ENCODE measurements around the gene DCC.
A peak's percentile ranks its signal among the peaks of the same experiment; 100 is the strongest.

The DCC gene

GRCh38 chr18:52427521-52428175 is 87.7 kb downstream of the DCC start:
- no peak for DNase-seq (ENCODE audit: low spot score)

GRCh38 chr18:52431683-52432082 is 91.7 kb downstream of the DCC start:
- no peak for DNase-seq (ENCODE audit: low spot score)

- no peak for DNase-seq (ENCODE audit: low spot score)
Observed at GRCh38 chr18:52433797-52434196, 93.8 kb downstream of the DCC start.

- DNase-seq (ENCODE audit: low spot score), result no peak
Observed at GRCh38 chr18:52435301-52435700, 95.3 kb downstream of the DCC start.

GRCh38 chr18:52437161-52437560 is 97.2 kb downstream of the DCC start:
- no peak for DNase-seq (ENCODE audit: low spot score)

- peak; percentile 18 for DNase-seq (ENCODE audit: low spot score)
Observed at GRCh38 chr18:52439457-52439856, 99.5 kb downstream of the DCC start.

- no peak for DNase-seq (ENCODE audit: low spot score)
Observed at GRCh38 chr18:52441794-52442193, 101.8 kb downstream of the DCC start.

- no peak for DNase-seq (ENCODE audit: low spot score)
Observed at GRCh38 chr18:52442686-52443085, 102.7 kb downstream of the DCC start.

- no peak for DNase-seq (ENCODE audit: low spot score)
Observed at GRCh38 chr18:52451256-52451655, 111.3 kb downstream of the DCC start.

GRCh38 chr18:52451851-52452250 is 111.9 kb downstream of the DCC start:
- DNase-seq (ENCODE audit: low spot score), result no peak

GRCh38 chr18:52452427-52452826 is 112.4 kb downstream of the DCC start:
- no peak for DNase-seq (ENCODE audit: low spot score)

- no peak for DNase-seq (ENCODE audit: low spot score)
Observed at GRCh38 chr18:52459890-52460289, 119.9 kb downstream of the DCC start.

GRCh38 chr18:52462853-52463252 is 122.9 kb downstream of the DCC start:
- DNase-seq (ENCODE audit: low spot score), result no peak

GRCh38 chr18:52465391-52465790 is 125.4 kb downstream of the DCC start:
- DNase-seq (ENCODE audit: low spot score), result no peak

GRCh38 chr18:52468496-52468895 is 128.5 kb downstream of the DCC start:
- no peak for DNase-seq (ENCODE audit: low spot score)

- DNase-seq (ENCODE audit: low spot score), result no peak
Observed at GRCh38 chr18:52475325-52475724, 135.3 kb downstream of the DCC start.

- no peak for DNase-seq (ENCODE audit: low spot score)
Observed at GRCh38 chr18:52481116-52481515, 141.1 kb downstream of the DCC start.

- DNase-seq (ENCODE audit: low spot score), result no peak
Observed at GRCh38 chr18:52484977-52485376, 145.0 kb downstream of the DCC start.

GRCh38 chr18:52486052-52486451 is 146.1 kb downstream of the DCC start:
- no peak for DNase-seq (ENCODE audit: low spot score)

- DNase-seq (ENCODE audit: low spot score), result no peak
Observed at GRCh38 chr18:52489396-52490306, 149.7 kb downstream of the DCC start.

- no peak for DNase-seq (ENCODE audit: low spot score)
Observed at GRCh38 chr18:52496426-52496825, 156.4 kb downstream of the DCC start.

- peak; percentile 14 for DNase-seq (ENCODE audit: low spot score)
Observed at GRCh38 chr18:52499016-52499415, 159.0 kb downstream of the DCC start.

- peak; percentile 17 for DNase-seq (ENCODE audit: low spot score)
Observed at GRCh38 chr18:52499644-52500043, 159.6 kb downstream of the DCC start.
